Measurements from ENCODE around the gene PJVK. TPM values are rescaled to one million over a fixed set of nuclear protein-coding genes. Genes with fewer than 3 reads are reported as not detected.
A peak's percentile ranks its signal among the peaks of the same experiment; 100 is the strongest.

PJVK gene
- total and polyA plus RNA-seq, 10 of the 15 experiments (the other 5 are each of a cell fraction or from before 2014, with no cell fraction given), result 1.8 to 6.8 (median 3.2) TPM

- TF ChIP-seq BCL3 (IDR thresholded peaks at IDR 0.05; ENCODE audit: borderline replicate concordance, insufficient read depth, low read depth, low read length, poor library complexity, severe bottlenecking) (no peak), SIX5 (IDR thresholded peaks at IDR 0.05; ENCODE audit: low read depth, low read length, severe bottlenecking) (no peak), HSF1 (IDR thresholded peaks at IDR 0.05; ENCODE audit: low read depth, low read length) (no peak), NKRF (conservative IDR thresholded peaks at IDR 0.05) (no peak), NFYA (IDR thresholded peaks at IDR 0.05; ENCODE audit: borderline replicate concordance, low read depth, low read length) (no peak), MXI1 (IDR thresholded peaks at IDR 0.05; ENCODE audit: low read depth, low read length) (peak; percentile 11; the same call in 1 of the 2 replicates), CBFB (IDR thresholded peaks at IDR 0.05; ENCODE audit: low read depth) (peak; percentile 33; the same call in 1 of the 2 replicates), SREBF2 (IDR thresholded peaks at IDR 0.05; ENCODE audit: low read length) (no peak), GATAD2B (conservative IDR thresholded peaks at IDR 0.05; ENCODE audit: low read depth) (no peak), HCFC1 (IDR thresholded peaks at IDR 0.05; ENCODE audit: low read length) (no peak), USF1 (IDR thresholded peaks at IDR 0.05; ENCODE audit: borderline replicate concordance, extremely low read length, insufficient read depth, low read depth, low read length) (no peak), RFX5 (IDR thresholded peaks at IDR 0.05; ENCODE audit: low read depth, low read length) (no peak), MEF2A (IDR thresholded peaks at IDR 0.05; ENCODE audit: insufficient read depth, low read depth, low read length) (0 out of 2 replicates have a peak, but pooled peaks have one; percentile 11), USF2 (IDR thresholded peaks at IDR 0.05; ENCODE audit: borderline replicate concordance, low read depth, low read length) (no peak), ZNF217 (IDR thresholded peaks at IDR 0.05) (no peak), LARP7 (IDR thresholded peaks at IDR 0.05) (no peak), SKIL (IDR thresholded peaks at IDR 0.05; ENCODE audit: low read depth, poor library complexity, severe bottlenecking) (no peak), IRF3 (IDR thresholded peaks at IDR 0.05) (no peak), YBX1 (IDR thresholded peaks at IDR 0.05) (no peak)
Observed at GRCh38 chr2:178449700-178450523, 1.3 kb upstream of the PJVK start (continued).
